H1 (cell line): ENCODE measurements around the gene WDR64. TPM values are rescaled to one million over a fixed set of nuclear protein-coding genes. Genes with fewer than 3 reads are reported as not detected.

Experiments used
- CTCF ChIA-PET: fragments of 300-600 bp; sonication (Branson Sonifier 250); formaldehyde crosslinking; loops from one replicate; lab custom pipeline; 2021; ENCODE audit not compliant: partially characterized antibody; lab: Charles Lee
- POLR2A ChIA-PET: fragments of 300-600 bp; sonication (Branson Sonifier 250); formaldehyde crosslinking; loops from one replicate; lab custom pipeline; 2021; ENCODE audit warnings: inconsistent platforms; ENCODE audit not compliant: partially characterized antibody; lab: Charles Lee
- DNase-seq, 2 experiments: peaks; one replicate each; pipeline versions ENCODE4 v3.0.0 to v3.0.0-alpha.2; 2010 to 2022; ENCODE audit warnings: low spot score in 2 of 2, low read depth in 1 of 2, mixed read lengths in 1 of 2
- FAIRE-seq: peaks from 2 replicates; lab custom pipeline; 2011; peaks lifted over from hg19 to GRCh38; lab: Jason Lieb, UNC
- H2AFZ ChIP-seq: 2 replicates; pipeline ENCODE4 v1.8.1; 2012; ENCODE audit warnings: low read length, inconsistent platforms
- H2AK5ac ChIP-seq: 2 replicates; pipeline ENCODE4 v1.6.1; 2013; ENCODE audit warnings: low read depth, low read length
- H2BK120ac ChIP-seq: replicated peaks from 2 replicates; pipeline ENCODE3; 2013; ENCODE audit warnings: low read depth, low read length, inconsistent platforms
- H2BK12ac ChIP-seq: 2 replicates; pipeline ENCODE4 v1.6.1; 2013; ENCODE audit warnings: low read depth, low read length
- H2BK15ac ChIP-seq: 2 replicates; pipeline ENCODE4 v1.6.1; 2013; ENCODE audit warnings: low read length
- H2BK20ac ChIP-seq: 2 replicates; pipeline ENCODE4 v1.6.1; 2013; ENCODE audit warnings: low read length
- H2BK5ac ChIP-seq: 2 replicates; pipeline ENCODE4 v1.6.1; 2013; ENCODE audit warnings: low read depth, low read length
- H3K14ac ChIP-seq: 2 replicates; pipeline ENCODE4 v1.6.1; 2013; ENCODE audit warnings: inconsistent platforms; ENCODE audit not compliant: insufficient read length
- H3K18ac ChIP-seq: 2 replicates; pipeline ENCODE4 v1.6.1; 2013; ENCODE audit warnings: low read length; ENCODE audit errors: extremely low read depth
- H3K23ac ChIP-seq: 2 replicates; pipeline ENCODE4 v1.6.1; 2013; ENCODE audit warnings: inconsistent platforms; ENCODE audit not compliant: insufficient read length
- H3K23me2 ChIP-seq: 2 replicates; pipeline ENCODE4 v1.6.1; 2013; ENCODE audit warnings: low read depth, low read length
- H3K27ac ChIP-seq: 2 replicates; pipeline ENCODE4 v1.6.1; 2011; ENCODE audit warnings: low read depth, low read length, inconsistent platforms
- H3K27me3 ChIP-seq, 4 experiments: replicated peaks in 1 of 4; 1 replicate in 1 of 4; 2 replicates in 3 of 4; pipeline versions ENCODE4 v1.6.1 to v1.8.1; 2011 to 2013; ENCODE audit warnings: low read length in 3 of 4, mild to moderate bottlenecking in 3 of 4, inconsistent platforms in 2 of 4, mixed read lengths in 2 of 4, moderate library complexity in 1 of 4; ENCODE audit not compliant: control insufficient read depth in 3 of 4, insufficient read depth in 3 of 4; ENCODE audit errors: extremely low read depth in 1 of 4
- H3K36me3 ChIP-seq, 4 experiments: 2 replicates each; pipeline versions ENCODE4 v1.6.1 to v1.8.1; 2011 to 2013; ENCODE audit warnings: mild to moderate bottlenecking in 4 of 4, low read length in 3 of 4, moderate library complexity in 2 of 4, control low read depth in 1 of 4, inconsistent platforms in 1 of 4; ENCODE audit not compliant: insufficient read depth in 4 of 4, control insufficient read depth in 2 of 4
- H3K4ac ChIP-seq: replicated peaks from 2 replicates; pipeline ENCODE3; 2013; ENCODE audit warnings: low read length, low read depth, mixed read lengths, inconsistent platforms; ENCODE audit not compliant: insufficient read length
- H3K4me1 ChIP-seq, 4 experiments: replicated peaks in 1 of 4; 1 replicate in 1 of 4; 2 replicates in 3 of 4; pipeline versions ENCODE4 v1.6.1 to v1.8.1; 2011 to 2013; ENCODE audit warnings: low read length in 3 of 4, inconsistent platforms in 2 of 4, mixed read lengths in 1 of 4; ENCODE audit not compliant: insufficient read depth in 4 of 4, control insufficient read depth in 3 of 4
- H3K4me2 ChIP-seq, 2 experiments: 2 replicates each; pipeline versions ENCODE4 v1.6.1 to v1.8.1; 2011 to 2013; ENCODE audit warnings: low read depth in 2 of 2, low read length in 2 of 2, control low read depth in 1 of 2, inconsistent platforms in 1 of 2, mild to moderate bottlenecking in 1 of 2; ENCODE audit not compliant: insufficient read depth in 1 of 2
- H3K4me3 ChIP-seq, 4 experiments: fragments of 200-600, 300-600 bp in 1 of 4; sonication (generic), shearing (Covaris generic), sonication (Bioruptor Twin) in 1 of 4; 2 replicates each; pipeline versions ENCODE4 v1.5.1 to v1.8.1; 2011 to 2016; ENCODE audit warnings: low read length in 4 of 4, low read depth in 3 of 4, control low read depth in 2 of 4, inconsistent platforms in 2 of 4, mild to moderate bottlenecking in 2 of 4, mixed read lengths in 1 of 4, moderate library complexity in 1 of 4; ENCODE audit not compliant: insufficient read depth in 2 of 4; ENCODE audit errors: extremely low read depth in 1 of 4
- H3K56ac ChIP-seq: replicated peaks from 2 replicates; pipeline ENCODE3; 2013; ENCODE audit warnings: low read depth, mild to moderate bottlenecking, mixed read lengths, low read length, inconsistent platforms; ENCODE audit not compliant: insufficient read length
- H3K79me1 ChIP-seq: 2 replicates; pipeline ENCODE4 v1.6.1; 2013; ENCODE audit warnings: low read depth, low read length, control low read depth
- H3K79me2 ChIP-seq, 2 experiments: 2 replicates each; pipeline versions ENCODE4 v1.6.1 to v1.8.1; 2012 to 2013; ENCODE audit warnings: low read length in 2 of 2, mild to moderate bottlenecking in 2 of 2, inconsistent platforms in 1 of 2; ENCODE audit not compliant: insufficient read depth in 2 of 2, control insufficient read depth in 1 of 2
- H3K9ac ChIP-seq, 4 experiments: replicated peaks in 1 of 4; 1 replicate in 1 of 4; 2 replicates in 3 of 4; pipeline versions ENCODE4 v1.6.1 to v1.8.1; 2011 to 2013; ENCODE audit warnings: low read depth in 3 of 4, low read length in 3 of 4, control low read depth in 2 of 4, mild to moderate bottlenecking in 2 of 4, moderate library complexity in 2 of 4, inconsistent platforms in 1 of 4; ENCODE audit errors: extremely low read depth in 1 of 4
- H3K9me3 ChIP-seq, 2 experiments: 2 replicates each; pipeline versions ENCODE4 v1.6.1 to v1.8.1; 2012 to 2013; ENCODE audit warnings: mild to moderate bottlenecking in 2 of 2, moderate library complexity in 2 of 2, control low read depth in 1 of 2, inconsistent platforms in 1 of 2, low read depth in 1 of 2, low read length in 1 of 2, mixed read lengths in 1 of 2; ENCODE audit not compliant: insufficient read depth in 2 of 2
- H4K20me1 ChIP-seq, 2 experiments: replicated peaks in 1 of 2; 2 replicates each; pipeline versions ENCODE3 to v1.8.1; 2011 to 2013; ENCODE audit warnings: inconsistent platforms in 2 of 2, low read length in 2 of 2, mild to moderate bottlenecking in 1 of 2; ENCODE audit not compliant: insufficient read depth in 2 of 2, control insufficient read depth in 1 of 2
- H4K5ac ChIP-seq: 2 replicates; pipeline ENCODE4 v1.6.1; 2013; ENCODE audit warnings: low read length, low read depth, mixed read lengths, inconsistent platforms; ENCODE audit not compliant: insufficient read length
- H4K8ac ChIP-seq: 2 replicates; pipeline ENCODE4 v1.8.0; 2013; ENCODE audit warnings: mild to moderate bottlenecking, moderate library complexity, low read length, inconsistent platforms; ENCODE audit not compliant: insufficient read depth; ENCODE audit errors: extremely low read depth
- H4K91ac ChIP-seq: replicated peaks from 2 replicates; pipeline ENCODE3; 2013; ENCODE audit warnings: low read length, mixed read lengths, inconsistent platforms; ENCODE audit not compliant: insufficient read length
- BCL11A ChIP-seq, 2 experiments: IDR thresholded peaks; one replicate each; pipeline ENCODE4 v1.6.1; 2011; ENCODE audit warnings: low read depth in 2 of 2, low read length in 2 of 2, mild to moderate bottlenecking in 2 of 2
- CBX8 ChIP-seq: fragments of 300-800, 300-1000 bp; sonication (generic); IDR thresholded peaks from 2 replicates; pipeline ENCODE4 v1.7.1; 2016; ENCODE audit warnings: low read depth, low read length, borderline replicate concordance
- CHD2 ChIP-seq: IDR thresholded peaks from 2 replicates; pipeline ENCODE4 v1.6.1; 2012; ENCODE audit warnings: low read length, improper control_type of control experiment
- CTBP2 ChIP-seq: IDR thresholded peaks from 2 replicates; pipeline ENCODE4 v1.7.0; 2011; ENCODE audit warnings: borderline replicate concordance, mild to moderate bottlenecking, moderate library complexity, mixed read lengths, low read length; ENCODE audit not compliant: insufficient read depth, insufficient read length
- KDM1A ChIP-seq: fragments of 200-600, 300-600 bp; sonication (generic); IDR thresholded peaks from 2 replicates; pipeline ENCODE4 v1.7.1; 2016; ENCODE audit warnings: mild to moderate bottlenecking, low read length, borderline replicate concordance
- KDM5A ChIP-seq: fragments of 200-600 bp; IDR thresholded peaks from 2 replicates; pipeline ENCODE4 v1.7.1; 2012; ENCODE audit warnings: mild to moderate bottlenecking, low read length, inconsistent platforms, mixed read lengths
- MAFK ChIP-seq: IDR thresholded peaks from 2 replicates; pipeline ENCODE4 v1.6.1; 2012; ENCODE audit warnings: low read depth, mild to moderate bottlenecking, improper control_type of control experiment, low read length
- NANOG ChIP-seq: IDR thresholded peaks from 2 replicates; pipeline ENCODE4 v1.6.1; 2011; ENCODE audit warnings: low read length, low read depth, mild to moderate bottlenecking, inconsistent platforms; ENCODE audit not compliant: insufficient read depth, poor library complexity, severe bottlenecking
- NRF1 ChIP-seq: IDR thresholded peaks from 2 replicates; pipeline ENCODE4 v1.6.1; 2011; ENCODE audit warnings: mild to moderate bottlenecking, low read depth, low read length, improper control_type of control experiment
- SUZ12 ChIP-seq: fragments of 200-600 bp; sonication (generic); IDR thresholded peaks from 2 replicates; pipeline ENCODE4 v1.6.1; 2012; ENCODE audit warnings: mild to moderate bottlenecking, inconsistent platforms, low read length, moderate library complexity, mixed read lengths
- YY1 ChIP-seq: IDR thresholded peaks from 2 replicates; pipeline ENCODE4 v1.6.1; 2011; ENCODE audit warnings: low read depth, mild to moderate bottlenecking, low read length
- ZNF274 ChIP-seq: IDR thresholded peaks from 2 replicates; pipeline ENCODE4 v1.7.0; 2012; ENCODE audit warnings: low read length, borderline replicate concordance; ENCODE audit errors: extremely low read depth
- WGBS, 2 experiments: shearing (Covaris generic) in 1 of 2; methylation state at CpG; one replicate each; pipeline versions ENCODE4 v1.1.6 to v1.1.7; 2013 to 2015; ENCODE audit warnings: low lambda C conversion rate in 2 of 2, mixed read lengths in 2 of 2, inconsistent platforms in 1 of 2, low coverage in 1 of 2, missing lambda C conversion rate in 1 of 2; ENCODE audit not compliant: insufficient replicate concordance in 2 of 2, insufficient coverage in 1 of 2, insufficient read length in 1 of 2; ENCODE audit errors: extremely low coverage in 1 of 2, missing lambda C conversion rate in 1 of 2; 5-methylcytosine and 5-hydroxymethylcytosine counted together
- polyA plus RNA-seq, 7 experiments: library from polyadenylated mRNA; depleted of rRNA in 3 of 7; stranded (reverse) in 5 of 7; unstranded in 2 of 7; fragments of >200 nt in 5 of 7; fragments of 200-250 nt in 2 of 7; gene quantifications; 1 replicate in 5 of 7; 2 replicates in 1 of 7; 4 replicates in 1 of 7; pipeline versions ENCODE4 v1.2.1 to v1.2.3, GENCODE V29; 2011 to 2013; ENCODE audit warnings: missing spikeins in 2 of 7, mixed read lengths in 2 of 7
- total RNA-seq: library from RNA; stranded (reverse); fragmentation: NEBNext Ultra II Directional; extraction: Animal tissue kit (Norgen Biotek cat#: 25700); gene quantifications from 2 replicates; pipeline ENCODE4 v1.2.1, GENCODE V29; 2021

Gene WDR64
- total and polyA plus RNA-seq, 2 of the 8 experiments (the other 6 are each of a cell fraction or from before 2014, with no cell fraction given): 0.02 TPM; not detected in 1

DNA sequence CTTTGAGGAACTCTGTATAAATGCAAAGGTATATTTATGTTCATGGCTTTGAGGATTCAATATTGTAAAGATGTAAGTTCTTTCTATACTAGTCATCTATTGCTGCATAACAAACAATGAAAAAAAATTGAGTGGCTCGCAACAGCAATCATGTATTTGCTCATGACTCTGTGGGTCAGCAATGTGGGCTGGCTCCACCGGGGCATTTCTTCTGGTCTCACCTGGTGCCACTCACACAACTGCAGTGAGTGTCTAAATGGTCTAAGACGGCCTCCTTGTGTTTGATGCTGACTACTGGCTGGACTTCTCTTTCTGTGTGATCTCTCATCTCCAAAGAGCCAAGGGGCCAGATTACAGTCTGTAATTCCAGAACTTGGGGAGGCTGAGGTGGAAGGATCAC, 150.8 kb downstream of the WDR64 start:
- no peak overlapping the region for H3K23ac ChIP-seq
- H2BK15ac ChIP-seq: no peak overlapping the region
- H3K36me3 ChIP-seq: no peaks in the 10 kb centered on the region
- no peak overlapping the region for H2BK20ac ChIP-seq
- H2AFZ ChIP-seq: no peak overlapping the region
- no peak overlapping the region for H3K27ac ChIP-seq
- H3K23me2 ChIP-seq: 0 out of 2 replicates have a peak, but pooled peaks cover 2% of the 10 kb centered on the region
- no peak overlapping the region for H3K4me2 ChIP-seq
- H4K91ac ChIP-seq: no peak overlapping the region
- FAIRE-seq (no peak), DNase-seq (no peak)
- no peak overlapping the region for H4K8ac ChIP-seq
- no peaks in the 10 kb centered on the region for H3K9me3 ChIP-seq
- H3K9ac ChIP-seq: no peak overlapping the region
- no peak overlapping the region for H3K56ac ChIP-seq
- H3K27me3 ChIP-seq: no peaks in the 10 kb centered on the region
- no peaks in the 10 kb centered on the region for H3K79me1 ChIP-seq
- H3K79me2 ChIP-seq: no peaks in the 10 kb centered on the region
- POLR2A ChIA-PET: no interaction called here
- no peak for TF ChIP-seq BCL11A (IDR thresholded peaks at IDR 0.05; ENCODE audit: low read depth in 2 of 2, low read length in 2 of 2)
- no peak for TF ChIP-seq MAFK
- TF ChIP-seq SUZ12: no peak
- no peak for TF ChIP-seq KDM5A
- TF ChIP-seq CHD2: no peak
- no peak for TF ChIP-seq NRF1
- no peak for TF ChIP-seq NANOG
- no peak for TF ChIP-seq KDM1A
- TF ChIP-seq CBX8: no peak
- no peak for TF ChIP-seq ZNF274
- no peak for TF ChIP-seq CTBP2
- no peak for TF ChIP-seq YY1
- TF ChIP-seq, all 59 proteins: peak for 0
- Histone ChIP-seq H2AK5ac (no peak overlapping the region), H3K4ac (no peak overlapping the region), H2BK12ac (no peak overlapping the region), H3K4me3 (no peak overlapping the region), H3K4me1 (no peaks in the 10 kb centered on the region), H2BK120ac (no peak overlapping the region), H4K20me1 (no peaks in the 10 kb centered on the region), H3K14ac (no peak overlapping the region), H2BK5ac (no peak overlapping the region), H4K5ac (no peak overlapping the region), H3K18ac (no peak overlapping the region)
- WGBS, 2 experiments: 90% methylated on average over 3 of the region's 3 CpGs; no CpG with 5 or more reads in 1 of the 2 experiments
- CTCF ChIA-PET: no interaction called here
